Astrocyte (in vitro differentiated cells and primary cell): Measurements from ENCODE around the gene NCOA3. TPM values are rescaled to one million over a fixed set of nuclear protein-coding genes. Genes with fewer than 3 reads are reported as not detected.

Experiments
- DNase-seq: peaks from one replicate; pipeline ENCODE4 v3.0.0-alpha.2; 2010; ENCODE audit warnings: low read depth
- FAIRE-seq: peaks from 2 replicates; lab custom pipeline; 2011; peaks lifted over from hg19 to GRCh38; lab: Jason Lieb, UNC
- H2AFZ ChIP-seq: 2 replicates; pipeline ENCODE4 v1.6.0; 2012; ENCODE audit warnings: low read depth, low read length, inconsistent platforms
- H3K27ac ChIP-seq: 2 replicates; pipeline ENCODE4 v1.5.1; 2011; ENCODE audit warnings: low read depth, low read length, inconsistent platforms
- H3K27me3 ChIP-seq: 2 replicates; pipeline ENCODE4 v1.6.0; 2011; ENCODE audit warnings: low read length, inconsistent platforms; ENCODE audit not compliant: insufficient read depth
- H3K36me3 ChIP-seq: 2 replicates; pipeline ENCODE4 v1.5.1; 2011; ENCODE audit warnings: low read length, inconsistent platforms; ENCODE audit not compliant: insufficient read depth
- H3K4me1 ChIP-seq: 2 replicates; pipeline ENCODE4 v1.5.1; 2011; ENCODE audit warnings: low read length, inconsistent platforms; ENCODE audit not compliant: insufficient read depth
- H3K4me2 ChIP-seq: 2 replicates; pipeline ENCODE4 v1.6.0; 2012; ENCODE audit warnings: low read length, inconsistent platforms
- H3K4me3 ChIP-seq: 2 replicates; pipeline ENCODE4 v1.5.1; 2011; ENCODE audit warnings: low read depth, mild to moderate bottlenecking, low read length, inconsistent platforms; ENCODE audit not compliant: insufficient read depth
- H3K79me2 ChIP-seq: 2 replicates; pipeline ENCODE4 v1.6.0; 2012; ENCODE audit warnings: mild to moderate bottlenecking, low read length, inconsistent platforms; ENCODE audit not compliant: insufficient read depth
- H3K9ac ChIP-seq: 2 replicates; pipeline ENCODE4 v1.6.0; 2012; ENCODE audit warnings: mild to moderate bottlenecking, low read length, inconsistent platforms
- H3K9me3 ChIP-seq: 2 replicates; pipeline ENCODE4 v1.5.1; 2012; ENCODE audit warnings: low read depth, mild to moderate bottlenecking, low read length, inconsistent platforms; ENCODE audit not compliant: insufficient read depth
- H4K20me1 ChIP-seq: 2 replicates; pipeline ENCODE4 v1.6.0; 2012; ENCODE audit warnings: low read length, inconsistent platforms; ENCODE audit not compliant: insufficient read depth
- H3K27ac Mint-ChIP-seq: one replicate; pipeline ENCODE4 v1.8.0; 2021; ENCODE audit warnings: mild to moderate bottlenecking, mixed read lengths; ENCODE audit not compliant: unreplicated experiment
- H3K27me3 Mint-ChIP-seq: one replicate; pipeline ENCODE4 v1.8.0; 2021; ENCODE audit warnings: low read depth, mixed read lengths; ENCODE audit not compliant: unreplicated experiment
- H3K36me3 Mint-ChIP-seq: one replicate; pipeline ENCODE4 v1.8.0; 2021; ENCODE audit warnings: low read depth, mixed read lengths; ENCODE audit not compliant: unreplicated experiment
- H3K4me1 Mint-ChIP-seq: one replicate; pipeline ENCODE4 v1.8.0; 2021; ENCODE audit warnings: low read depth, mixed read lengths; ENCODE audit not compliant: unreplicated experiment
- H3K4me3 Mint-ChIP-seq: one replicate; pipeline ENCODE4 v1.8.0; 2021; ENCODE audit warnings: mild to moderate bottlenecking, moderate library complexity, mixed read lengths; ENCODE audit not compliant: unreplicated experiment
- H3K9me3 Mint-ChIP-seq: one replicate; pipeline ENCODE4 v1.8.0; 2021; ENCODE audit warnings: mild to moderate bottlenecking, mixed read lengths; ENCODE audit not compliant: unreplicated experiment
- EZH2 ChIP-seq: IDR thresholded peaks from 2 replicates; pipeline ENCODE4 v1.6.1; 2012; ENCODE audit warnings: mild to moderate bottlenecking, low read length, inconsistent platforms; ENCODE audit not compliant: insufficient read depth
- total RNA-seq: library from RNA; stranded (reverse); gene quantifications from 2 replicates; pipeline ENCODE4 v1.2.1, GENCODE V29; 2021
- TF ChIP-seq, protein P1 (sequence below): IDR thresholded peaks from 2 replicates; pipeline ENCODE4 v1.5.1; 2011; ENCODE audit warnings: low read depth, mild to moderate bottlenecking, inconsistent platforms, low read length, moderate library complexity; ENCODE audit not compliant: insufficient read depth

The NCOA3 gene
- total RNA-seq, 1 donor from 2014 or later, result 30.5 TPM

DNA sequence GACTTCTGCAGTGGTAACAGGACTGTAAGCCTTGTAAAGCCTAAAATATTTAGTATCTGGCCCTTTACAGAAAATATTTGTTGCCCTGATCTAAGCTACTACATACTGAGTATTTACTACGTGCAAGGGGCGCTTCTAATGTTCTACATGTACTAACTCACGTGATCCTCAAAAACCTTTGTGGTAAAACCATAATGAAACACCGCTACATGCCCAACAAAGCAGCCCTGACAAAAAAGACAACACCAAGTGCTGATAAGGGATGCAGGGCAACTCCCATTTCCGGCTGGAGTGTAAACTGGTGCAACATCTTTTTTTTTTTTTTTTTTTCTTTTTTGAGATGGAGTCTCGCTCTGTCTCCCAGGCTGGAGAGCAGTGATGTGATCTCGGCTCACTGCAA is 198.6 kb downstream of the NCOA3 start:
- H3K36me3 ChIP-seq, result no peaks in the 10 kb centered on the region
- H3K9me3 ChIP-seq, result no peaks in the 10 kb centered on the region
- no peak overlapping the region for H3K27ac ChIP-seq
- TF ChIP-seq, protein P1, sequence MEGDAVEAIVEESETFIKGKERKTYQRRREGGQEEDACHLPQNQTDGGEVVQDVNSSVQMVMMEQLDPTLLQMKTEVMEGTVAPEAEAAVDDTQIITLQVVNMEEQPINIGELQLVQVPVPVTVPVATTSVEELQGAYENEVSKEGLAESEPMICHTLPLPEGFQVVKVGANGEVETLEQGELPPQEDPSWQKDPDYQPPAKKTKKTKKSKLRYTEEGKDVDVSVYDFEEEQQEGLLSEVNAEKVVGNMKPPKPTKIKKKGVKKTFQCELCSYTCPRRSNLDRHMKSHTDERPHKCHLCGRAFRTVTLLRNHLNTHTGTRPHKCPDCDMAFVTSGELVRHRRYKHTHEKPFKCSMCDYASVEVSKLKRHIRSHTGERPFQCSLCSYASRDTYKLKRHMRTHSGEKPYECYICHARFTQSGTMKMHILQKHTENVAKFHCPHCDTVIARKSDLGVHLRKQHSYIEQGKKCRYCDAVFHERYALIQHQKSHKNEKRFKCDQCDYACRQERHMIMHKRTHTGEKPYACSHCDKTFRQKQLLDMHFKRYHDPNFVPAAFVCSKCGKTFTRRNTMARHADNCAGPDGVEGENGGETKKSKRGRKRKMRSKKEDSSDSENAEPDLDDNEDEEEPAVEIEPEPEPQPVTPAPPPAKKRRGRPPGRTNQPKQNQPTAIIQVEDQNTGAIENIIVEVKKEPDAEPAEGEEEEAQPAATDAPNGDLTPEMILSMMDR, result no peak
- TF ChIP-seq EZH2, result no peak
- no peak overlapping the region for H2AFZ ChIP-seq
- H3K27me3 Mint-ChIP-seq, result peaks cover 1% of the 10 kb centered on the region
- no peaks in the 10 kb centered on the region for H3K9me3 Mint-ChIP-seq
- DNase-seq, result no peak
- H3K79me2 ChIP-seq, result no peaks in the 10 kb centered on the region
- peaks cover 7% of the 10 kb centered on the region for H3K4me1 ChIP-seq
- H3K4me1 Mint-ChIP-seq, result peaks cover 26% of the 10 kb centered on the region
- FAIRE-seq, result no peak
- no peak overlapping the region for H3K4me3 ChIP-seq
- peaks cover 15% of the 10 kb centered on the region for H3K36me3 Mint-ChIP-seq
- no peak overlapping the region for H3K9ac ChIP-seq
- no peaks in the 10 kb centered on the region for H4K20me1 ChIP-seq
- no peaks in the 10 kb centered on the region for H3K27me3 ChIP-seq
- H3K27ac Mint-ChIP-seq, result no peak overlapping the region
- H3K4me2 ChIP-seq, result no peak overlapping the region
- no peak overlapping the region for H3K4me3 Mint-ChIP-seq

- Histone ChIP-seq H3K9me3 (no peaks in the 10 kb centered on the region), H3K4me1 (peaks cover 9% of the 10 kb centered on the region), H3K9ac (no peak overlapping the region), H3K27me3 (no peaks in the 10 kb centered on the region), H3K79me2 (no peaks in the 10 kb centered on the region), H3K4me2 (no peak overlapping the region), H2AFZ (no peak overlapping the region), H3K36me3 (no peaks in the 10 kb centered on the region), H3K27ac (no peak overlapping the region), H4K20me1 (no peaks in the 10 kb centered on the region), H3K4me3 (no peak overlapping the region)
- Mint-ChIP-seq H3K4me3 (no peak overlapping the region), H3K27ac (no peak overlapping the region), H3K27me3 (peaks cover 1% of the 10 kb centered on the region), H3K9me3 (no peaks in the 10 kb centered on the region), H3K36me3 (peaks cover 15% of the 10 kb centered on the region), H3K4me1 (peaks cover 25% of the 10 kb centered on the region)
- FAIRE-seq (no peak), DNase-seq (peak; percentile 72)
- no peak for TF ChIP-seq EZH2
- TF ChIP-seq, protein P1, result no peak
These were observed 199.9 kb downstream of the NCOA3 start for GRCh38 chr20:47701612-47702011.

DNA sequence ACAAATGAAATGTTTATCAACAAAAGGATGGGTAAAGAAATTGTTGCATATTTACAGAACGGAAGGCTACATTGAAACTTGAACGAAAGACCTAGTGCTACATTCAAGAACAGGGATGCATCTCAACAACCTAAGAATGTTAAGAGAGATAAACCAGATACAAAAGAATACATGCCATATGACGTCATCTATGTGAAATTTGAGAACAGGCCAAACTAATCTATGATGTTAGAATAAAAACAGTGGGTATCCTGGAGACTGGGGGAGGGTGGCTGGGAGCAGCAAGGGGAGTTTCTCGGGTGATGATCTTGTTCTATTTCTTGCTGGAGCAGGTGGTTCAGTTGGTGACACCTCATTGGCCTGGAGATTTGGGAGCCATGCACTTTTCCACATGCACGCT is 202.1 kb downstream of the NCOA3 start:
- H3K36me3 ChIP-seq, result no peaks in the 10 kb centered on the region
- H3K27ac ChIP-seq, result no peak overlapping the region
- peak; percentile 55 for DNase-seq
- H2AFZ ChIP-seq, result no peak overlapping the region
- no peak overlapping the region for H3K9ac ChIP-seq
- no peak overlapping the region for H3K4me3 ChIP-seq
- H3K9me3 Mint-ChIP-seq, result no peaks in the 10 kb centered on the region
- no peak overlapping the region for H3K4me3 Mint-ChIP-seq
- TF ChIP-seq, protein P1, result no peak
- no peak for TF ChIP-seq EZH2
- H3K36me3 Mint-ChIP-seq, result peaks cover 7% of the 10 kb centered on the region
- no peaks in the 10 kb centered on the region for H4K20me1 ChIP-seq
- peaks cover 1% of the 10 kb centered on the region for H3K27me3 Mint-ChIP-seq
- no peaks in the 10 kb centered on the region for H3K27me3 ChIP-seq
- no peak overlapping the region for H3K27ac Mint-ChIP-seq
- H3K4me2 ChIP-seq, result no peak overlapping the region
- peaks cover 9% of the 10 kb centered on the region for H3K4me1 ChIP-seq
- peaks cover 25% of the 10 kb centered on the region for H3K4me1 Mint-ChIP-seq
- H3K9me3 ChIP-seq, result no peaks in the 10 kb centered on the region
- H3K79me2 ChIP-seq, result no peaks in the 10 kb centered on the region
- no peak for FAIRE-seq
